ENCODE data around the gene KRTAP10-11. TPM values are rescaled to one million over a fixed set of nuclear protein-coding genes. Genes with fewer than 3 reads are reported as not detected.
"Not testable (repeated sequence)": the region's sequence is repeated elsewhere in the genome, so short reads cannot be mapped to it uniquely, and the experiment has no call there.

Gene KRTAP10-11
- total and polyA plus RNA-seq, 2 experiments from 2014 or later = not detected

- no peaks in the 10 kb centered on the region for H3K9me2 ChIP-seq (replicated peaks; ENCODE audit: insufficient read depth)
- H4K20me1 ChIP-seq (ENCODE audit: insufficient read depth, poor library complexity, severe bottlenecking) = no peaks in the 10 kb centered on the region
- H3K27ac ChIP-seq = no peak within 1 kb of the TSS
- DNase-seq (ENCODE audit: low spot score) = no peak
- no peak within 1 kb of the TSS for H3K4me3 ChIP-seq
- no peaks in the 10 kb centered on the region for H3K27me3 ChIP-seq
- no peak within 1 kb of the TSS for H2AFZ ChIP-seq
- H3K36me3 ChIP-seq (replicated peaks; ENCODE audit: insufficient read depth, low read depth) = no peaks in the 10 kb centered on the region
- H3K79me2 ChIP-seq = no peaks in the 10 kb centered on the region
- no peaks in the 10 kb centered on the region for H3K9me3 ChIP-seq (ENCODE audit: low read depth)
- H3K4me1 ChIP-seq (ENCODE audit: insufficient read depth) = no peaks in the 10 kb centered on the region
- H3K4me2 ChIP-seq = no peak within 1 kb of the TSS
- WGBS (ENCODE audit: low lambda C conversion rate, missing lambda C conversion rate) = 85% methylated on average over 26 of the region's 26 CpGs
- TF ChIP-seq EZH2phosphoT487 (IDR thresholded peaks at IDR 0.05; ENCODE audit: low read depth, severe bottlenecking, unreplicated experiment) (no peak), CTCF (IDR thresholded peaks at IDR 0.05; ENCODE audit: poor library complexity) (no peak), EZH2 (IDR thresholded peaks at IDR 0.05; ENCODE audit: borderline replicate concordance) (no peak)
Measured at GRCh38 chr21:44657635-44658540, 11.7 kb downstream of the KRTAP10-11 start, which contains the start of gene KRTAP12-3. KRTAP12-3 (plus strand) TSS chr21:44657932; CDS start chr21:44657980, 48 bp downstream.

- H3K79me2 ChIP-seq = no peaks in the 10 kb centered on the region
- no peaks in the 10 kb centered on the region for H3K4me1 ChIP-seq (ENCODE audit: insufficient read depth)
- 95% methylated on average over 5 of the region's 5 CpGs for WGBS (ENCODE audit: low lambda C conversion rate, missing lambda C conversion rate)
- no peaks in the 10 kb centered on the region for H4K20me1 ChIP-seq (ENCODE audit: insufficient read depth, poor library complexity, severe bottlenecking)
- no peaks in the 10 kb centered on the region for H3K27me3 ChIP-seq
- H3K9me3 ChIP-seq (ENCODE audit: low read depth) = no peaks in the 10 kb centered on the region
- no peak overlapping the region for H2AFZ ChIP-seq
- DNase-seq (ENCODE audit: low spot score) = no peak
- H3K9me2 ChIP-seq (replicated peaks; ENCODE audit: insufficient read depth) = no peaks in the 10 kb centered on the region
- no peak overlapping the region for H3K4me2 ChIP-seq
- no peak overlapping the region for H3K4me3 ChIP-seq
- TF ChIP-seq CTCF (IDR thresholded peaks at IDR 0.05; ENCODE audit: poor library complexity) = no peak
- no peak for TF ChIP-seq EZH2phosphoT487 (IDR thresholded peaks at IDR 0.05; ENCODE audit: low read depth, severe bottlenecking, unreplicated experiment)
- TF ChIP-seq EZH2 (IDR thresholded peaks at IDR 0.05; ENCODE audit: borderline replicate concordance) = no peak
- no peak overlapping the region for H3K27ac ChIP-seq
- H3K36me3 ChIP-seq (replicated peaks; ENCODE audit: insufficient read depth, low read depth) = no peaks in the 10 kb centered on the region
Measured at GRCh38 chr21:44658541-44658910, 12.3 kb downstream of the KRTAP10-11 start.

GRCh38 chr21:44658913-44659595 is 12.8 kb downstream of the KRTAP10-11 start:
- TF ChIP-seq CTCF (IDR thresholded peaks at IDR 0.05; ENCODE audit: poor library complexity) (no peak), EZH2 (IDR thresholded peaks at IDR 0.05; ENCODE audit: borderline replicate concordance) (no peak), EZH2phosphoT487 (IDR thresholded peaks at IDR 0.05; ENCODE audit: low read depth, severe bottlenecking, unreplicated experiment) (no peak)
- 71% methylated on average over 11 of the region's 11 CpGs for WGBS (ENCODE audit: low lambda C conversion rate, missing lambda C conversion rate)
- Histone ChIP-seq H3K36me3 (replicated peaks; ENCODE audit: insufficient read depth, low read depth) (no peaks in the 10 kb centered on the region), H4K20me1 (ENCODE audit: insufficient read depth, poor library complexity, severe bottlenecking) (no peaks in the 10 kb centered on the region), H3K9me3 (ENCODE audit: low read depth) (no peaks in the 10 kb centered on the region), H3K4me1 (ENCODE audit: insufficient read depth) (no peaks in the 10 kb centered on the region), H2AFZ (no peak overlapping the region), H3K4me2 (no peak overlapping the region), H3K9me2 (replicated peaks; ENCODE audit: insufficient read depth) (no peaks in the 10 kb centered on the region), H3K4me3 (no peak overlapping the region), H3K27me3 (no peaks in the 10 kb centered on the region), H3K27ac (no peak overlapping the region), H3K79me2 (no peaks in the 10 kb centered on the region)
- DNase-seq (ENCODE audit: low spot score) = no peak

- not testable (repeated sequence) for H3K36me3 ChIP-seq (replicated peaks; ENCODE audit: insufficient read depth, low read depth); H2AFZ ChIP-seq; H3K79me2 ChIP-seq; H3K9me3 ChIP-seq (ENCODE audit: low read depth); H3K4me2 ChIP-seq; H4K20me1 ChIP-seq (ENCODE audit: insufficient read depth, poor library complexity, severe bottlenecking); H3K27me3 ChIP-seq; H3K4me1 ChIP-seq (ENCODE audit: insufficient read depth); H3K27ac ChIP-seq; H3K4me3 ChIP-seq; H3K9me2 ChIP-seq (replicated peaks; ENCODE audit: insufficient read depth); DNase-seq (ENCODE audit: low spot score)
- 72% methylated on average over 7 of the region's 7 CpGs for WGBS (ENCODE audit: low lambda C conversion rate, missing lambda C conversion rate)
Measured at GRCh38 chr21:44661567-44661966, 15.4 kb downstream of the KRTAP10-11 start.
